HPDE6-E6E7 (cell line): Measurements from ENCODE around the gene GFRA4.

ENCODE experiments used
- DNase-seq: peaks from one replicate; pipeline ENCODE4 v3.0.0; 2011; ENCODE audit warnings: missing footprints; ENCODE audit errors: extremely low spot score

The GFRA4 gene

GRCh38 chr20:3674447-3674846, 11.2 kb upstream of the GFRA4 start:
- no peak for DNase-seq

GRCh38 chr20:3673221-3674070, 10.2 kb upstream of the GFRA4 start:
- DNase-seq, result no peak

GRCh38 chr20:3672547-3673171, 9.5 kb upstream of the GFRA4 start:
- DNase-seq, result no peak

- no peak for DNase-seq
These were observed 8.9 kb upstream of the GFRA4 start for GRCh38 chr20:3671986-3672546.

GRCh38 chr20:3670945-3671344, 7.7 kb upstream of the GFRA4 start:
- no peak for DNase-seq

GRCh38 chr20:3670511-3670910, 7.3 kb upstream of the GFRA4 start:
- DNase-seq, result no peak

GRCh38 chr20:3669710-3670367, 6.6 kb upstream of the GFRA4 start:
- DNase-seq, result no peak

- no peak for DNase-seq
These were observed 4.3 kb upstream of the GFRA4 start for GRCh38 chr20:3667434-3668037.

- no peak for DNase-seq
These were observed 659 bp upstream of the GFRA4 start for GRCh38 chr20:3663858-3664257.

GRCh38 chr20:3661814-3662665, 1.2 kb downstream of the GFRA4 start:
- DNase-seq, result no peak

GRCh38 chr20:3661060-3661813, 2.0 kb downstream of the GFRA4 start:
- no peak for DNase-seq

- no peak for DNase-seq
These were observed 2.7 kb downstream of the GFRA4 start for GRCh38 chr20:3660262-3661059.

- no peak for DNase-seq
These were observed 3.5 kb downstream of the GFRA4 start for GRCh38 chr20:3659492-3660261.

GRCh38 chr20:3658716-3659491, 4.3 kb downstream of the GFRA4 start:
- peak; percentile 76 for DNase-seq

GRCh38 chr20:3658019-3658715, 5.0 kb downstream of the GFRA4 start:
- no peak for DNase-seq

GRCh38 chr20:3655131-3655405, 8.1 kb downstream of the GFRA4 start:
- no peak for DNase-seq

GRCh38 chr20:3654326-3655130, 8.7 kb downstream of the GFRA4 start:
- DNase-seq, result no peak
